ENCODE measurements around the gene STRA8. TPM values are rescaled to one million over a fixed set of nuclear protein-coding genes. Genes with fewer than 3 reads are reported as not detected.

STRA8 gene
- polyA plus RNA-seq, 2 donors, result not detected

GRCh38 chr7:135272303-135272702, 38.7 kb downstream of the STRA8 start:
- no peaks in the 10 kb centered on the region for H3K27me3 ChIP-seq (ENCODE audit: control insufficient read depth in 1 of 2, insufficient read depth in 2 of 2, low read length in 2 of 2)
- H3K27ac ChIP-seq (ENCODE audit: low read depth in 2 of 2, low read length in 1 of 2), result no peak overlapping the region
- H3K36me3 ChIP-seq (ENCODE audit: control insufficient read depth in 2 of 2, insufficient read depth in 2 of 2, low read length in 1 of 2), result no peaks in the 10 kb centered on the region
- 86 to 87% methylated on average over 3 of the region's 3 CpGs for WGBS, 2 donors
- H3K9me3 ChIP-seq (ENCODE audit: control insufficient read depth in 2 of 2, insufficient read depth in 1 of 2, low read depth in 1 of 2, low read length in 1 of 2), result no peaks in the 10 kb centered on the region
- H3K4me3 ChIP-seq (ENCODE audit: low read depth in 1 of 2, low read length in 2 of 2), result no peak overlapping the region
- H3K4me1 ChIP-seq (ENCODE audit: control insufficient read depth in 2 of 2, insufficient read depth in 2 of 2, low read length in 1 of 2), result no peaks in the 10 kb centered on the region

GRCh38 chr7:135273581-135273980, 39.9 kb downstream of the STRA8 start:
- 81 to 82% methylated on average over 4 of the region's 4 CpGs for WGBS, 2 donors
- no peaks in the 10 kb centered on the region for H3K9me3 ChIP-seq (ENCODE audit: control insufficient read depth in 2 of 2, insufficient read depth in 1 of 2, low read depth in 1 of 2, low read length in 1 of 2)

GRCh38 chr7:135274495-135275268, 41.0 kb downstream of the STRA8 start:
- no peaks in the 10 kb centered on the region for H3K4me1 ChIP-seq (ENCODE audit: control insufficient read depth in 2 of 2, insufficient read depth in 2 of 2, low read length in 1 of 2)
- 40 to 43% methylated on average over 14 of the region's 14 CpGs for WGBS, 2 donors

More at GRCh38 chr7:135273581-135273980, 39.9 kb downstream of the STRA8 start:
- Histone ChIP-seq H3K27ac (ENCODE audit: low read depth in 2 of 2, low read length in 1 of 2) (no peak overlapping the region), H3K27me3 (ENCODE audit: control insufficient read depth in 1 of 2, insufficient read depth in 2 of 2, low read length in 2 of 2) (no peaks in the 10 kb centered on the region), H3K36me3 (ENCODE audit: control insufficient read depth in 2 of 2, insufficient read depth in 2 of 2, low read length in 1 of 2) (no peaks in the 10 kb centered on the region), H3K4me1 (ENCODE audit: control insufficient read depth in 2 of 2, insufficient read depth in 2 of 2, low read length in 1 of 2) (no peaks in the 10 kb centered on the region), H3K4me3 (ENCODE audit: low read depth in 1 of 2, low read length in 2 of 2) (no peak overlapping the region)

GRCh38 chr7:135275971-135276580, 42.4 kb downstream of the STRA8 start:
- no peaks in the 10 kb centered on the region for H3K36me3 ChIP-seq (ENCODE audit: control insufficient read depth in 2 of 2, insufficient read depth in 2 of 2, low read length in 1 of 2)
- H3K27me3 ChIP-seq (ENCODE audit: control insufficient read depth in 1 of 2, insufficient read depth in 2 of 2, low read length in 2 of 2), result peaks cover 0 to 2% of the 10 kb centered on the region in 2 donors
- 90 to 94% methylated on average over 10 of the region's 10 CpGs for WGBS, 2 donors
- H3K27ac ChIP-seq (ENCODE audit: low read depth in 2 of 2, low read length in 1 of 2), result no peak overlapping the region
- no peak overlapping the region for H3K4me3 ChIP-seq (ENCODE audit: low read depth in 1 of 2, low read length in 2 of 2)
- no peaks in the 10 kb centered on the region for H3K9me3 ChIP-seq (ENCODE audit: control insufficient read depth in 2 of 2, insufficient read depth in 1 of 2, low read depth in 1 of 2, low read length in 1 of 2)
- H3K4me1 ChIP-seq (ENCODE audit: control insufficient read depth in 2 of 2, insufficient read depth in 2 of 2, low read length in 1 of 2), result no peaks in the 10 kb centered on the region

More at GRCh38 chr7:135274495-135275268, 41.0 kb downstream of the STRA8 start:
- no peak overlapping the region for H3K27ac ChIP-seq (ENCODE audit: low read depth in 2 of 2, low read length in 1 of 2)
- H3K4me3 ChIP-seq (ENCODE audit: low read depth in 1 of 2, low read length in 2 of 2), result no peak overlapping the region
- H3K36me3 ChIP-seq (ENCODE audit: control insufficient read depth in 2 of 2, insufficient read depth in 2 of 2, low read length in 1 of 2), result no peaks in the 10 kb centered on the region
- H3K27me3 ChIP-seq (ENCODE audit: control insufficient read depth in 1 of 2, insufficient read depth in 2 of 2, low read length in 2 of 2), result peaks cover 0 to 2% of the 10 kb centered on the region in 2 donors
- H3K9me3 ChIP-seq (ENCODE audit: control insufficient read depth in 2 of 2, insufficient read depth in 1 of 2, low read depth in 1 of 2, low read length in 1 of 2), result no peaks in the 10 kb centered on the region

- Histone ChIP-seq H3K27ac (ENCODE audit: low read depth in 2 of 2, low read length in 1 of 2) (no peak overlapping the region), H3K9me3 (ENCODE audit: control insufficient read depth in 2 of 2, insufficient read depth in 1 of 2, low read depth in 1 of 2, low read length in 1 of 2) (no peaks in the 10 kb centered on the region), H3K27me3 (ENCODE audit: control insufficient read depth in 1 of 2, insufficient read depth in 2 of 2, low read length in 2 of 2) (peaks cover 0 to 2% of the 10 kb centered on the region in 2 donors), H3K4me3 (ENCODE audit: low read depth in 1 of 2, low read length in 2 of 2) (no peak overlapping the region), H3K4me1 (ENCODE audit: control insufficient read depth in 2 of 2, insufficient read depth in 2 of 2, low read length in 1 of 2) (no peaks in the 10 kb centered on the region), H3K36me3 (ENCODE audit: control insufficient read depth in 2 of 2, insufficient read depth in 2 of 2, low read length in 1 of 2) (no peaks in the 10 kb centered on the region)
- 84 to 86% methylated on average over 13 of the region's 13 CpGs for WGBS, 2 donors
Observed at GRCh38 chr7:135277161-135277560, 43.5 kb downstream of the STRA8 start.

GRCh38 chr7:135281363-135281949, 47.8 kb downstream of the STRA8 start:
- Histone ChIP-seq H3K9me3 (ENCODE audit: control insufficient read depth in 2 of 2, insufficient read depth in 1 of 2, low read depth in 1 of 2, low read length in 1 of 2) (no peaks in the 10 kb centered on the region), H3K36me3 (ENCODE audit: control insufficient read depth in 2 of 2, insufficient read depth in 2 of 2, low read length in 1 of 2) (no peaks in the 10 kb centered on the region), H3K4me1 (ENCODE audit: control insufficient read depth in 2 of 2, insufficient read depth in 2 of 2, low read length in 1 of 2) (no peaks in the 10 kb centered on the region), H3K4me3 (ENCODE audit: low read depth in 1 of 2, low read length in 2 of 2) (no peak overlapping the region), H3K27ac (ENCODE audit: low read depth in 2 of 2, low read length in 1 of 2) (no peak overlapping the region), H3K27me3 (ENCODE audit: control insufficient read depth in 1 of 2, insufficient read depth in 2 of 2, low read length in 2 of 2) (peaks cover 0 to 2% of the 10 kb centered on the region in 2 donors)
- WGBS, 2 donors, result 5% methylated on average over 7 of the region's 7 CpGs

- no peak overlapping the region for H3K27ac ChIP-seq (ENCODE audit: low read depth in 2 of 2, low read length in 1 of 2)
- peaks cover 0 to 2% of the 10 kb centered on the region in 2 donors for H3K27me3 ChIP-seq (ENCODE audit: control insufficient read depth in 1 of 2, insufficient read depth in 2 of 2, low read length in 2 of 2)
- no peak overlapping the region for H3K4me3 ChIP-seq (ENCODE audit: low read depth in 1 of 2, low read length in 2 of 2)
- no peaks in the 10 kb centered on the region for H3K4me1 ChIP-seq (ENCODE audit: control insufficient read depth in 2 of 2, insufficient read depth in 2 of 2, low read length in 1 of 2)
- no peaks in the 10 kb centered on the region for H3K36me3 ChIP-seq (ENCODE audit: control insufficient read depth in 2 of 2, insufficient read depth in 2 of 2, low read length in 1 of 2)
- WGBS, 2 donors, result 79 to 84% methylated on average over 10 of the region's 10 CpGs
- H3K9me3 ChIP-seq (ENCODE audit: control insufficient read depth in 2 of 2, insufficient read depth in 1 of 2, low read depth in 1 of 2, low read length in 1 of 2), result no peaks in the 10 kb centered on the region
Observed at GRCh38 chr7:135282561-135283254, 49.1 kb downstream of the STRA8 start.

GRCh38 chr7:135283959-135284638, 50.5 kb downstream of the STRA8 start:
- Histone ChIP-seq H3K9me3 (ENCODE audit: control insufficient read depth in 2 of 2, insufficient read depth in 1 of 2, low read depth in 1 of 2, low read length in 1 of 2) (no peaks in the 10 kb centered on the region), H3K27me3 (ENCODE audit: control insufficient read depth in 1 of 2, insufficient read depth in 2 of 2, low read length in 2 of 2) (peaks cover 0 to 2% of the 10 kb centered on the region in 2 donors), H3K27ac (ENCODE audit: low read depth in 2 of 2, low read length in 1 of 2) (no peak overlapping the region), H3K4me1 (ENCODE audit: control insufficient read depth in 2 of 2, insufficient read depth in 2 of 2, low read length in 1 of 2) (no peaks in the 10 kb centered on the region), H3K4me3 (ENCODE audit: low read depth in 1 of 2, low read length in 2 of 2) (no peak overlapping the region), H3K36me3 (ENCODE audit: control insufficient read depth in 2 of 2, insufficient read depth in 2 of 2, low read length in 1 of 2) (no peaks in the 10 kb centered on the region)
- 89 to 90% methylated on average over 4 of the region's 4 CpGs for WGBS, 2 donors
